Keratinocyte (primary cell): ENCODE measurements around the gene RNPS1.

ENCODE experiments used
- EZH2 ChIP-seq: IDR thresholded peaks from one replicate; pipeline ENCODE4 v1.6.1; 2012; ENCODE audit warnings: inconsistent platforms, mild to moderate bottlenecking, low read length, moderate library complexity
- TF ChIP-seq, protein P1 (sequence below), 3 experiments: IDR thresholded peaks in 1 of 3; conservative IDR thresholded peaks in 1 of 3; optimal IDR thresholded peaks in 1 of 3; 2 replicates in 2 of 3; 3 replicates in 1 of 3; pipeline versions ENCODE3 to v1.5.1; 2011; ENCODE audit warnings: low read length in 3 of 3, mild to moderate bottlenecking in 3 of 3, moderate library complexity in 2 of 3, control low read depth in 1 of 3, inconsistent platforms in 1 of 3; ENCODE audit not compliant: insufficient read depth in 2 of 3; ENCODE audit errors: extremely low read depth in 1 of 3

DNA sequence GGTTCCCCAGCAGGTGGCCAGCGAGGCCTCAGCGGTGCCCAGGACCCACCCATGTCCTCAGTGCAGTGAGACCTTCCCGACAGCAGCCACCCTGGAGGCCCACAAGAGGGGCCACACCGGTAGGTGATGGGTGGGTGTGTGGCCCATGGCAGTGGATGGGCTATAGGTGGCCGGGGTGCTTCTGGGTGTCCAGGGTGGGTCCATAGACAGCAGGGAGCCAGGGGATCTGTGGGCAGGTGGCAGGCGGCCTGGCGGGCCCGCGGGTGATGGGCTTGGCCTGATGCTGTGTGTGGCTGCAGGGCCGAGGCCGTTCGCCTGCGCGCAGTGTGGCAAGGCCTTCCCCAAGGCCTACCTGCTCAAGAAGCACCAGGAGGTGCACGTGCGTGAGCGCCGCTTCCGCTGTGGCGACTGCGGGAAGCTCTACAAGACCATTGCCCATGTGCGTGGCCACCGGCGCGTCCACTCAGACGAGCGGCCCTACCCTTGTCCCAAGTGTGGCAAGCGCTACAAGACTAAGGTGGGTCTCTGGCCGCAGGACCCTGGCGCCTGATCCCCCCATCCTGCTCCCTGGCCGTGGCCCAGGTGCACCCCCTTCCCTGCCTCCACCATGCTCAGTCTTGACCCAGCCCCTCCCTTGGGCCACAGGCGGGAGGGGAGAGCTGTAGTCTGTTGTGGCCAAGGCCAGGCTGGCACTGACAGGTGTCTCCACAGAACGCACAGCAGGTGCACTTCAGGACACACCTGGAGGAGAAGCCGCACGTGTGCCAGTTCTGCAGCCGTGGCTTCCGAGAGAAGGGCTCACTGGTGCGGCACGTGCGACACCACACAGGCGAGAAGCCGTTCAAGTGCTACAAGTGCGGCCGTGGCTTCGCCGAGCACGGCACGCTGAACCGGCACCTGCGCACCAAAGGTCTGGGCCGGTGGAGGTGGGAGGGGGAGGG is 33.8 kb downstream of the RNPS1 start:
- TF ChIP-seq, protein P1, sequence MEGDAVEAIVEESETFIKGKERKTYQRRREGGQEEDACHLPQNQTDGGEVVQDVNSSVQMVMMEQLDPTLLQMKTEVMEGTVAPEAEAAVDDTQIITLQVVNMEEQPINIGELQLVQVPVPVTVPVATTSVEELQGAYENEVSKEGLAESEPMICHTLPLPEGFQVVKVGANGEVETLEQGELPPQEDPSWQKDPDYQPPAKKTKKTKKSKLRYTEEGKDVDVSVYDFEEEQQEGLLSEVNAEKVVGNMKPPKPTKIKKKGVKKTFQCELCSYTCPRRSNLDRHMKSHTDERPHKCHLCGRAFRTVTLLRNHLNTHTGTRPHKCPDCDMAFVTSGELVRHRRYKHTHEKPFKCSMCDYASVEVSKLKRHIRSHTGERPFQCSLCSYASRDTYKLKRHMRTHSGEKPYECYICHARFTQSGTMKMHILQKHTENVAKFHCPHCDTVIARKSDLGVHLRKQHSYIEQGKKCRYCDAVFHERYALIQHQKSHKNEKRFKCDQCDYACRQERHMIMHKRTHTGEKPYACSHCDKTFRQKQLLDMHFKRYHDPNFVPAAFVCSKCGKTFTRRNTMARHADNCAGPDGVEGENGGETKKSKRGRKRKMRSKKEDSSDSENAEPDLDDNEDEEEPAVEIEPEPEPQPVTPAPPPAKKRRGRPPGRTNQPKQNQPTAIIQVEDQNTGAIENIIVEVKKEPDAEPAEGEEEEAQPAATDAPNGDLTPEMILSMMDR (optimal IDR thresholded peaks at IDR 0.05 in 1 of 3, IDR thresholded peaks at IDR 0.05 in 1 of 3, conservative IDR thresholded peaks at IDR 0.05 in 1 of 3; ENCODE audit: extremely low read depth in 1 of 3, insufficient read depth in 2 of 3, low read length in 3 of 3): no peak
- no peak for TF ChIP-seq EZH2
